Erythroblast (primary cell): Measurements from ENCODE around the gene CRACDL.

Source experiments
- DNase-seq, 2 experiments: peaks; one replicate each; lab custom pipeline; 2025; lab: John Stamatoyannopoulos, UW
- GATA1 ChIP-seq: IDR thresholded peaks from 2 replicates; pipeline ENCODE4 v1.6.1; 2011; ENCODE audit warnings: low read depth, mild to moderate bottlenecking, control low read depth, low read length, moderate library complexity
- POLR2A ChIP-seq: IDR thresholded peaks from 2 replicates; pipeline ENCODE4 v1.6.1; 2011; ENCODE audit warnings: mild to moderate bottlenecking, low read length

CRACDL gene

DNA sequence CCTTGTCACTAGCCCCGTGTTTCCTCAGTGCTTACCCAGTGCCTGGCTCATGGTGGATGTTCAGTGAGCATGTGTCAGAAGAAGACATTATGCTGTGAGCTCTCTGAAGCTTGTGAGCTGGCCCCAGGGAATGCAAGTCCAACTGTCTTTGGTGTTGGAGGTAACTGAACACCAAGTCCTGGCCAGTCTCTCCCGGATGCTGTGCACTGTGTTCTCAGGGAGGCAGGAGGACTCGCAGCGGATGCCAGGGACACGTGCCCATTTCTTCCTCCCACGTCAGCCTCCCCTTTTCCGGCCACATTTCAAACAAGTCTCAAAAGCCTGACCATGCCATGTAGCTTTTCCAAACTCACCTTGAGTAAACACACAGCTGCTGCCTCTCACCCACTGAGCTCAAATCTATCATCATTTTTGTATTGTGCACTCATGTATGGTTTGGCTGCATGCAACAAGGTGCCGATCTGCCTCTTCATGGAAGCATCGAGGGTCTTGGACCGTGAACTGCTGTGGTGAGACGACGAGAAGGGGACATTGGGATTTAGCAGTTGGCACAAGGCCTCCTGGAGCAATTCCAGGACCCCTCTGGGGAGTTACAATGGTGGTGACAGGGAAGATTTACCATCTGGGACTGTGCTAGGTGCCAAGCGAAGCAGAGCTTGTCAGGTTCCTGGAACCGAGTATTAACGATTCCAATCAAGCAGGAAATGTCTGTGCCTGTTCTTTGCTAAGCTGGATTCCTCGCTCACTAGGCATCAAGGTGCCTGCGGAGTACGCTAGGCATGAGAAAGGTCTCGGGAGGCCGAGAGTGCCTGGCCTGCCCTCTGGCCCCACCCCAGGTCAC lies 160.7 kb downstream of the CRACDL start:
- no peak for DNase-seq
- TF ChIP-seq GATA1 (no peak), POLR2A (no peak)

DNA sequence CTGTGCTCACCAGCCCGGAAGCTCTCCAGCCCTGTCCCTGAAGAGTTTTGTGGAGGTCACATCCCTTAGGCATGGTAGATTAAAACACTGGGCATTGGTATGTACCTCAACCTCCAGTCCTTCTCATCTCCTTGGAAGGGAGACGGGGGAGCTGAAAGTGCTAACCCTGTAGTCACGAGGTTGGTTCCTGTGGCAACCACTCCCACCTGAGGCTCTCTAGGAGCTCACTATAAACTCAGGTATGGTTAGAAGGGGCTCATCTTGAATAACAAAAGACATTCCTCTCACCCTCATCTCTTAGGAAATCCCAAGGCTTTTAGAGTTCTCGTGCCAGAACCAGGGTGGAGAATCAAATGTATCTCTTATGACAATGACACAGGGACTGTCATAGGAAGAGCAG lies 162.1 kb downstream of the CRACDL start:
- DNase-seq = no peak

DNA sequence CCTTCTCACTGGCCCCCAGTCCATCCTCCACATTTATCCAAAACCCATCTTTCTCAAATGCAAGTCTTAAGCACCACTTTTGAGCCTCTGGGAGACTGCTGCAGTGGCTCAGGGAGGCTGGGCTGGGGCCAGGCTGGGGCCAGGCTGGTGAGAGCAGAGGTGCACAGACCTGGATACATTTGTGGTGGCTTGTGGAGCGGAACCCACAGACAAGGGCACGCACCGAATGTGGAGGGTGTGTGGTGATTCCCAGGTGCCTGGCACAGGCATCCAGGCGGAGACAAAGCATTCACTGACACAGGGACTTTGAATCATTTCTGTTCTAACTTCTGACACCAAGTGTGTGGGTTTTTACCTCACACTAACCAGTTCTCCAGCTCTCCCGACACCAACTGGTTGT lies 162.9 kb downstream of the CRACDL start:
- no peak for DNase-seq
- TF ChIP-seq GATA1 (no peak), POLR2A (no peak)

More for the DNA sequence above, 162.1 kb downstream of the CRACDL start:
- TF ChIP-seq GATA1 = no peak
- no peak for TF ChIP-seq POLR2A

DNA sequence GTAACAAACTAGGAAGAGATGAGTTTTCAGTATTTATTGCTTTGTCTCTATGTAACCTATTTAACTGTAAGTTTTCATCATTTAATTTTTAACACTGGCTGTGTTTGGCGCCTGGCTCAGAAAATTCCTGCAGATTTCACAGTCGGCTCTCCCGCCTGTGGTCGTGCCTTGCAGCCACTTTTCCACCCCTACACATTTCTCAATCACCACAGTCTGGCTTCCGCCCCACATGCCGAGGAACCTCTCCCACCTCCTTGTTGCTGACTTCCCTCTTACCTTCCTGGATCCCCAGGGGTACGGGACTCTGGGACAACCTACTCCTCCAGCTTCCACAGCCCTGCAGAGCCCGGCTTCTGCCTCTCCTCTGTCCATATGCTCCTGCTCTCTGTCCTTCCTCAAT lies 163.5 kb downstream of the CRACDL start:
- no peak for DNase-seq
- no peak for TF ChIP-seq GATA1
- no peak for TF ChIP-seq POLR2A

DNA sequence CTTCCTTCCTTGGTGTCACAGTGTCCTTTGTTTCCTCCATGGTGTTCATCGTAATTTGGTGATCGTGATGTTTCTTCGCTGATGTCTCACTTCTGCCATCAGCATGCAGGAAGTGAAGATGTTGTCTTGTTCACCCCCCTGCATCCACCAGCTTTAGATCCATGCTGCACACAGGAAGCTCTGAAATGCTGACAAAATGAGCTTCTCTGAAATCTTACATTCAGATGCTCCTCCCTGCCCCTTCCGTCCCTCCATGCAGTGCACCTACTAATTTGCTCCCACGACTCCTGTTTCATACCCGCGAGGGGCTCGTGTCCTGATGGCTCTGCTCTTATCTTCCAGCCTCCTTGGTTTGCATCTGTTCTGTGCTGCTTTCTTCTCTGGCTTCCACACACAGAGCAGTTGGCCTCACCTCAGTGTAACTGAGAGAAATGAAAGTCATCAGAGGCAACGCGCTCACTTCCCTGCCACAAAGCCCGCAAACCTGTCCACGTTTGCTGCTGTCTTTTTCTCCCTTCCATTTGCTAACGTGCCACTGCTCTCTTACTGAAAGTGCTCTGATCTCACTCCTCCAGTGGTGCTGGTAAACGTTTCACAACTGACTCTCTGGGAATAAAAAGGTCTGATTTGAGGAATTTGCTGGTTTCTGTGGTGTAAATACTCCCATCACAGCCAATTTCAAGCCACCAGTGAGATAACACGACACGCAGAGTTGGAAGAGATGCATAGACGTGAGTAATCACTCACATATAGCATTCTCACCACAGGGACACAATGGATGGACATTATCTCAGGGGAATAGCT lies 164.1 kb downstream of the CRACDL start:
- no peak for DNase-seq
- TF ChIP-seq POLR2A (no peak), GATA1 (no peak)

- TF ChIP-seq POLR2A = no peak
- TF ChIP-seq GATA1 = no peak
- no peak for DNase-seq
These were observed 164.8 kb downstream of the CRACDL start for GRCh38 chr2:98771264-98771663.

GRCh38 chr2:98769784-98770183 lies 166.2 kb downstream of the CRACDL start:
- TF ChIP-seq GATA1 (no peak), POLR2A (no peak)
- no peak for DNase-seq

DNA sequence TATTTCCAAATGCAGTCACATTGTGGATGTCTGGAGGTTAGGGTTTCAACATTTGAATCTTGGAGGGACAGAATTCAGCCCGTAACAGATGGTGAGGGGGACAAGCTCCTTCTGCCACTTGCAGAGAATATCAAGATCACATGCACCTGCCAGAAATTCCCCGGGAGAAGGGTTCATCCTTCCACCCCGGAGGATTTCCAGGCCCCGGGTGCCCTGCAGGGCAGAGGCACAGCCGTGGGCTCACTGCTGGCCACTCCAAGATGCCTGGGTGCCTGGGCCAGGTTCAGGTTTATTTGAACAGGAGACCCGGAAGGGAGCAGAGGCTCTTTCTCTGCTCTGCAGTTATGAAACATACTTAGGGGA lies 166.9 kb downstream of the CRACDL start:
- no peak for TF ChIP-seq POLR2A
- TF ChIP-seq GATA1 = no peak
- no peak for DNase-seq

DNA sequence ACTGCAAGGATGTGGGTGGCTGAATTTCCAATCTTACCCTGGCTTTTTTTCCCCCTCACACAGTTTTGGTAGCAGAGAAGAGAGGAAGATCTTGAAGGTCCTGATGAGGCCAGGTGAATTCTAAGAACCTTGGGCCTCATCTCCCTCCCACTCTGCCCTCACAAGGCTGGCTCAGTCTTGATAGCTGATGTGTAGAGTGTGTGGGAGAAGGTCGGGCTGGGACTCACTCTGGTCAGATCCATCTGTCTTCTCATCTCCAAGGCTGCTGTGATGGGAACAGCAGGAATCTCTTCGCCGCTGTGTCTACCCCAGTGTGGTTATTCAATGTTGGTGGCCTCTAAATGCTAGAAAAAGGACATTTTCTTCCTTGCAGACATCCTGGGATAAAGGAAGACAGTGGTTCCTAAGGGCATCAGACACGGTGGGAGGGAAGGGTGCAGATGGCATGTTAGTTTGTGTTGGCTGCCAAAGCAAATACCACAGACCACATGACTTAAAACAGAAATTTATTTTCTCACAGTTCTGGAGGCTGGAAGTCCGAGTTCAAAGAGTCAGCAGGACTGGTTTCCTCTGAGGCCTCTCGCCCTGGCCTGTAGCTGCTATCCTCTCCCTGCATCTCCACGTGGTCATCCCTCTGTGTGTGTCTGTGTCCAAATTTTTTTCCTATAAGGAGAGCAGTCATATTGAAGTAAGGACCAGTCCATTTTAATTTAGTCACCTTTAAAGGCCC lies 167.5 kb downstream of the CRACDL start:
- TF ChIP-seq POLR2A = no peak
- TF ChIP-seq GATA1 = no peak
- DNase-seq = no peak

DNA sequence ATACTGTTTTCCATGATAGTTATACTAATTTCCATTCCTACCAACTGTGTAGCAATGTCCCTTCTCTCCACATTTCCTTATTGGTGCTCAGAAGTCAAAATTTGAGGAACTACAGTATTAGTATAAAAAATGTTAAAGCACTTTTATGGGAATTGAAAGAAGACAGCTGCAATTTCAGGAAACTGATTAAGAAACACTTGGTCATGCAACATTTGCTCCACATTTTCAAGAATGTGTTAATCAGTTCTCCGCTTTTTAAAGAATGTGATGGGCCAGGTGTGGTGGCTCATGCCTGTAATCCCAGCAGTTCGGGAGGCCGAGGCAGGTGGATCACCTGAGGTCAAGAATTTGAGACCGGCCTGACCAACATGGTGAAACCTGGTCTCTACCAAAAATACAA lies 171.5 kb downstream of the CRACDL start:
- no peak for DNase-seq
- no peak for TF ChIP-seq GATA1
- no peak for TF ChIP-seq POLR2A

GRCh38 chr2:98763209-98763951 lies 172.6 kb downstream of the CRACDL start:
- no peak for TF ChIP-seq GATA1
- TF ChIP-seq POLR2A = no peak

DNA sequence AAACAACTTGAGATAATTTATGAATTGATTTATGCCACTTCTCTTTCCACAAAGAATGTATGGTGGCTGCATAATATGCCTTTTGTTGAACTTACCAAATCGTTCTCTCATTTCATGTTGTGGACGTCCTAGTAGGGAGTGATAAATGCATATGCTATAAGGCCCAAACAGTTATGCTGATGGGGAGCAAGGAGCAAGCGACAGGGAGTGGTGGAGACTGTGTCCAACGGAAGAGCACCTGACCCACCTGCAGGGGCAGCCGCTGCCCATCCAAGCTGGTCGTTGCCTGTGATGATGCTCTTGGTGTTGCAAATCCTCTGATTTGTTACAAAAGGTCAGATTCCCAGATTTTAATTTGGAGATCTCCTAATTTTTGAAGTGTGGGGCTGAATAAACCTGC lies 174.1 kb downstream of the CRACDL start:
- DNase-seq = no peak
- no peak for TF ChIP-seq POLR2A
- TF ChIP-seq GATA1 = no peak

More at GRCh38 chr2:98763209-98763951, 172.6 kb downstream of the CRACDL start:
- DNase-seq = no peak

GRCh38 chr2:98761267-98761781 lies 174.7 kb downstream of the CRACDL start:
- no peak for DNase-seq
- TF ChIP-seq GATA1 = no peak
- TF ChIP-seq POLR2A = no peak
